Islet precursor cell (in vitro differentiated cells): ENCODE results near the gene FKBP1A.
A peak's percentile ranks its signal among the peaks of the same experiment; 100 is the strongest.

Experiments
- DNase-seq: peaks from one replicate; pipeline ENCODE4 v3.0.0-alpha.2; 2018

The FKBP1A gene

GRCh38 chr20:1392693-1393506 lies at the start of gene FKBP1A:
Gene FKBP1A, minus strand, starts transcription at chr20:1393054. Its CDS starts 56 bp downstream, at chr20:1392998.
- DNase-seq, result peak; percentile 93

- DNase-seq, result no peak
Measured at GRCh38 chr20:1442304-1442703, 49.5 kb upstream of the FKBP1A start.

GRCh38 chr20:1441133-1441532 lies 48.3 kb upstream of the FKBP1A start:
- no peak for DNase-seq

GRCh38 chr20:1440024-1440423 lies 47.2 kb upstream of the FKBP1A start:
- peak; percentile 66 for DNase-seq

GRCh38 chr20:1438361-1438760 lies 45.5 kb upstream of the FKBP1A start:
- DNase-seq, result no peak

- peak; percentile 82 for DNase-seq
Measured at GRCh38 chr20:1437235-1437904, 44.5 kb upstream of the FKBP1A start.

- DNase-seq, result no peak
Measured at GRCh38 chr20:1436263-1436662, 43.4 kb upstream of the FKBP1A start.

- no peak for DNase-seq
Measured at GRCh38 chr20:1435337-1435699, 42.5 kb upstream of the FKBP1A start.

GRCh38 chr20:1434571-1435336 lies 41.9 kb upstream of the FKBP1A start:
- DNase-seq, result no peak

GRCh38 chr20:1431158-1431557 lies 38.3 kb upstream of the FKBP1A start:
- DNase-seq, result no peak

- no peak for DNase-seq
Measured at GRCh38 chr20:1430004-1430451, 37.2 kb upstream of the FKBP1A start.

GRCh38 chr20:1429143-1429728 lies 36.4 kb upstream of the FKBP1A start:
- DNase-seq, result no peak

GRCh38 chr20:1427457-1428054 lies 34.7 kb upstream of the FKBP1A start:
- DNase-seq, result no peak

- no peak for DNase-seq
Measured at GRCh38 chr20:1426231-1426849, 33.5 kb upstream of the FKBP1A start.

GRCh38 chr20:1424336-1424735 lies 31.5 kb upstream of the FKBP1A start:
- no peak for DNase-seq

GRCh38 chr20:1423625-1424106 lies 30.8 kb upstream of the FKBP1A start:
- peak; percentile 83 for DNase-seq

GRCh38 chr20:1423206-1423605 lies 30.4 kb upstream of the FKBP1A start:
- no peak for DNase-seq

- DNase-seq, result peak; percentile 71
Measured at GRCh38 chr20:1422753-1423152, 29.9 kb upstream of the FKBP1A start.

- no peak for DNase-seq
Measured at GRCh38 chr20:1420066-1420465, 27.2 kb upstream of the FKBP1A start.

GRCh38 chr20:1418350-1418749 lies 25.5 kb upstream of the FKBP1A start:
- DNase-seq, result peak; percentile 85

GRCh38 chr20:1417790-1418189 lies 24.9 kb upstream of the FKBP1A start:
- no peak for DNase-seq

- DNase-seq, result peak; percentile 93
Measured at GRCh38 chr20:1417273-1417672, 24.4 kb upstream of the FKBP1A start.
